Fibroblast of lung (primary cell): ENCODE measurements around the gene GRK7. TPM values are rescaled to one million over a fixed set of nuclear protein-coding genes. Genes with fewer than 3 reads are reported as not detected.
"Not testable (repeated sequence)": the region's sequence is repeated elsewhere in the genome, so short reads cannot be mapped to it uniquely, and the experiment has no call there.

Experiments used
- DNase-seq, 2 donors: peaks; one replicate each; pipeline versions ENCODE4 v3.0.0 to v3.0.0-alpha.2; 2010; ENCODE audit warnings: low read depth in 2 of 2
- H2AFZ ChIP-seq: 2 replicates; pipeline ENCODE4 v1.5.1; 2012; ENCODE audit warnings: low read length, control low read depth, inconsistent platforms
- H3K27ac ChIP-seq: 2 replicates; pipeline ENCODE4 v1.5.1; 2011; ENCODE audit warnings: low read length, control low read depth; ENCODE audit not compliant: insufficient read depth
- H3K27me3 ChIP-seq: 2 replicates; pipeline ENCODE4 v1.5.1; 2011; ENCODE audit warnings: mild to moderate bottlenecking, low read length; ENCODE audit not compliant: control insufficient read depth, insufficient read depth
- H3K36me3 ChIP-seq: 2 replicates; pipeline ENCODE4 v1.5.1; 2011; ENCODE audit warnings: low read length; ENCODE audit not compliant: control insufficient read depth, insufficient read depth
- H3K4me1 ChIP-seq: 2 replicates; pipeline ENCODE4 v1.5.1; 2011; ENCODE audit warnings: low read length; ENCODE audit not compliant: control insufficient read depth, insufficient read depth; ENCODE audit errors: extremely low read depth
- H3K4me2 ChIP-seq: 2 replicates; pipeline ENCODE4 v1.5.1; 2011; ENCODE audit warnings: low read length, control low read depth; ENCODE audit not compliant: insufficient read depth; ENCODE audit errors: extremely low read depth
- H3K4me3 ChIP-seq, 4 experiments: fragments of 200-600 bp in 1 of 4; sonication (generic) in 1 of 4; replicated peaks in 1 of 4; 2 replicates each; pipeline ENCODE4 v1.5.1; 2011 to 2016; ENCODE audit warnings: low read length in 4 of 4, low read depth in 3 of 4, mild to moderate bottlenecking in 3 of 4, control low read depth in 2 of 4, inconsistent platforms in 1 of 4, mixed read lengths in 1 of 4; ENCODE audit not compliant: insufficient read depth in 1 of 4; ENCODE audit errors: control extremely low read depth in 1 of 4
- H3K79me2 ChIP-seq: 2 replicates; pipeline ENCODE4 v1.5.1; 2012; ENCODE audit warnings: mild to moderate bottlenecking, low read length, inconsistent platforms; ENCODE audit not compliant: control insufficient read depth, insufficient read depth
- H3K9ac ChIP-seq: 2 replicates; pipeline ENCODE4 v1.5.1; 2011; ENCODE audit warnings: mild to moderate bottlenecking, low read length, control low read depth; ENCODE audit not compliant: insufficient read depth
- H3K9me3 ChIP-seq: 2 replicates; pipeline ENCODE4 v1.5.1; 2012; ENCODE audit warnings: low read depth, low read length; ENCODE audit not compliant: control insufficient read depth, insufficient read depth
- H4K20me1 ChIP-seq: 2 replicates; pipeline ENCODE4 v1.5.1; 2011; ENCODE audit warnings: low read length; ENCODE audit not compliant: control insufficient read depth, insufficient read depth; ENCODE audit errors: extremely low read depth
- EZH2 ChIP-seq: IDR thresholded peaks from 2 replicates; pipeline ENCODE4 v1.5.1; 2012; ENCODE audit warnings: low read length, control low read depth, mild to moderate bottlenecking; ENCODE audit errors: missing control alignments
- polyA plus RNA-seq, 2 donors: library from polyadenylated mRNA; depleted of rRNA in 1 of 2; stranded (reverse) in 1 of 2; unstranded in 1 of 2; fragments of >200 nt; gene quantifications; 2 replicates each; pipeline ENCODE4 v1.2.1, GENCODE V29; 2011 to 2012; ENCODE audit warnings: missing spikeins in 1 of 2
- total RNA-seq: library from RNA; depleted of rRNA; stranded (reverse); fragments of >200 nt; gene quantifications from 2 replicates; pipeline ENCODE4 v1.2.1, GENCODE V29; 2014
- TF ChIP-seq, protein P1 (sequence below), 2 donors: IDR thresholded peaks in 1 of 2; conservative IDR thresholded peaks in 1 of 2; 1 replicate in 1 of 2; 2 replicates in 1 of 2; pipeline ENCODE4 v1.5.1; 2011 to 2012; ENCODE audit warnings: low read length in 2 of 2, control low read depth in 1 of 2, inconsistent platforms in 1 of 2, low read depth in 1 of 2, mild to moderate bottlenecking in 1 of 2

Gene GRK7
- total and polyA plus RNA-seq, 2 donors (not counting 1 experiment from before 2014, with no cell fraction given): under 0.01 TPM; not detected in 1

DNA sequence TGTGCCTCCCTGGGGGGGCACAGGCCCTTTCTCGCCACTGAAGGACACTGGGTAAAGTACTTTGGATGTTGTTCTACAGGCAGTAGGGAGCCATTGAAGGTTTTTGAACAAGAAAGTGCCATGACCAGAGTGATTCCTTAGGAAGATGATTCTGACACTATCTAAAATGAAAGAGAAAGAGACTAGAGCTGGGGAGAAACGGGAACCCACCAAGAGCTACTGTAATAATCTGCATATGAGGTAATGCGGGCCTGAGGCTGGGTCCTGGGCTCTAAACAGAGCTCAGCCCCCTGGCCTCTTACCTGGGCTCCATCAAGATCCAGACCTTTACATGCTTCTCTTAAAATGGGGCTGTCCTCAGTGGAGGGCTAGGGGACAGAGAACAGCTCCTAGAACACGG is 24.9 kb downstream of the GRK7 start:
- H3K9me3 ChIP-seq: no peaks in the 10 kb centered on the region
- H3K36me3 ChIP-seq: no peaks in the 10 kb centered on the region
- H3K4me1 ChIP-seq: no peaks in the 10 kb centered on the region
- H4K20me1 ChIP-seq: no peaks in the 10 kb centered on the region
- no peak overlapping the region for H3K9ac ChIP-seq
- no peak overlapping the region for H3K4me2 ChIP-seq
- no peak overlapping the region for H3K27ac ChIP-seq
- no peaks in the 10 kb centered on the region for H3K27me3 ChIP-seq
- no peak for TF ChIP-seq EZH2
- TF ChIP-seq, protein P1, sequence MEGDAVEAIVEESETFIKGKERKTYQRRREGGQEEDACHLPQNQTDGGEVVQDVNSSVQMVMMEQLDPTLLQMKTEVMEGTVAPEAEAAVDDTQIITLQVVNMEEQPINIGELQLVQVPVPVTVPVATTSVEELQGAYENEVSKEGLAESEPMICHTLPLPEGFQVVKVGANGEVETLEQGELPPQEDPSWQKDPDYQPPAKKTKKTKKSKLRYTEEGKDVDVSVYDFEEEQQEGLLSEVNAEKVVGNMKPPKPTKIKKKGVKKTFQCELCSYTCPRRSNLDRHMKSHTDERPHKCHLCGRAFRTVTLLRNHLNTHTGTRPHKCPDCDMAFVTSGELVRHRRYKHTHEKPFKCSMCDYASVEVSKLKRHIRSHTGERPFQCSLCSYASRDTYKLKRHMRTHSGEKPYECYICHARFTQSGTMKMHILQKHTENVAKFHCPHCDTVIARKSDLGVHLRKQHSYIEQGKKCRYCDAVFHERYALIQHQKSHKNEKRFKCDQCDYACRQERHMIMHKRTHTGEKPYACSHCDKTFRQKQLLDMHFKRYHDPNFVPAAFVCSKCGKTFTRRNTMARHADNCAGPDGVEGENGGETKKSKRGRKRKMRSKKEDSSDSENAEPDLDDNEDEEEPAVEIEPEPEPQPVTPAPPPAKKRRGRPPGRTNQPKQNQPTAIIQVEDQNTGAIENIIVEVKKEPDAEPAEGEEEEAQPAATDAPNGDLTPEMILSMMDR (conservative IDR thresholded peaks at IDR 0.05 in 1 of 2, IDR thresholded peaks at IDR 0.05 in 1 of 2; ENCODE audit: low read depth in 1 of 2, low read length in 2 of 2): no peak
- DNase-seq: no peak
- H3K4me3 ChIP-seq: no peak overlapping the region
- H3K79me2 ChIP-seq: no peaks in the 10 kb centered on the region
- H2AFZ ChIP-seq: no peak overlapping the region

DNA sequence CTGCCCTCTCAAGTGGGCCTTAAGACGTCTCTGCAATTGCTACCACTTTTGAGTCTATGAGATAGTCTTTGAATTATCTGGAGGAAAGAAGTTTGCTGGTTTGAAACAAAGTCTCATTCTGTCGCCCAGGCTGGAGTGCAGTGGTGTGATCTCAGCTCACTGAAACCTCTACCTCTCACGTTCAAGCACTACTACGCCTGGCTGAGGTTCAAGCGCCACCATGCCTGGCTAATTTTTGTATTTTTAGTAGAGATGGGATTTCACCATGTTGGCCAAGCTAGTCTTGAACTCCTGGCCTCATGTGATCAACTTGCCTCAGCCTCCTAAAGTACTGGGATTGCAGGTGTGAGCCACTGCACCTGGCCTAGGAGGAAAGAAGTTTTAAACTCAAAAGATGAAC is 25.5 kb downstream of the GRK7 start:
- H3K36me3 ChIP-seq, H3K4me3 ChIP-seq, H3K27ac ChIP-seq, DNase-seq, H3K79me2 ChIP-seq, H3K9me3 ChIP-seq, H3K4me2 ChIP-seq, H4K20me1 ChIP-seq, H2AFZ ChIP-seq, H3K27me3 ChIP-seq, H3K4me1 ChIP-seq, H3K9ac ChIP-seq: not testable (repeated sequence)

DNA sequence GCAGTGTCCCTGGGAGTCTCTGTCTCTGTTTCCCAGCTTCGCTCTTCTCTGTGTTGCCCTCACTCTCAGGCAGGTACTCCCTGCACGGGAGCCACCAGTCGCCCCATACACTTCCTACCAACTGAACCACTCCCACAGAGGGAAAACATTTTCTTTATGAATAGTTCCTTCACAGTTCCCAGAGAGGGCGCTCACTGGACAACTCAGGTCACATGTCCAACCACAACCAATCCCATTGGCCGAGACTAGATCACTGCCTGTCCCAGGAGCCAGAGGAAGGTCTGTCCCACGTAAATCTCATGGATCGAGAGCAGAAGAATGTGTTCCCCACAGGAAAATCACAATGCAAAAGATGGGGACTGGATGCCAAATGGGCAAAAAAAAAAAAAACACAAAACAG is 26.1 kb downstream of the GRK7 start:
- Histone ChIP-seq H3K9ac (no peak overlapping the region), H3K27ac (no peak overlapping the region), H3K36me3 (no peaks in the 10 kb centered on the region), H4K20me1 (no peaks in the 10 kb centered on the region), H3K9me3 (no peaks in the 10 kb centered on the region), H3K79me2 (no peaks in the 10 kb centered on the region), H3K4me3 (no peak overlapping the region), H3K4me1 (no peaks in the 10 kb centered on the region), H3K27me3 (no peaks in the 10 kb centered on the region), H3K4me2 (no peak overlapping the region), H2AFZ (no peak overlapping the region)
- no peak for DNase-seq
- TF ChIP-seq EZH2: no peak
- TF ChIP-seq, protein P1 (conservative IDR thresholded peaks at IDR 0.05 in 1 of 2, IDR thresholded peaks at IDR 0.05 in 1 of 2; ENCODE audit: low read depth in 1 of 2, low read length in 2 of 2): no peak
